Measurements from ENCODE around the gene GBA2. TPM values are rescaled to one million over a fixed set of nuclear protein-coding genes. Genes with fewer than 3 reads are reported as not detected.
A peak's percentile ranks its signal among the peaks of the same experiment; 100 is the strongest.

Gene GBA2
- total RNA-seq, 2 experiments from 2014 or later, result 19.6 to 23.7 TPM

DNA sequence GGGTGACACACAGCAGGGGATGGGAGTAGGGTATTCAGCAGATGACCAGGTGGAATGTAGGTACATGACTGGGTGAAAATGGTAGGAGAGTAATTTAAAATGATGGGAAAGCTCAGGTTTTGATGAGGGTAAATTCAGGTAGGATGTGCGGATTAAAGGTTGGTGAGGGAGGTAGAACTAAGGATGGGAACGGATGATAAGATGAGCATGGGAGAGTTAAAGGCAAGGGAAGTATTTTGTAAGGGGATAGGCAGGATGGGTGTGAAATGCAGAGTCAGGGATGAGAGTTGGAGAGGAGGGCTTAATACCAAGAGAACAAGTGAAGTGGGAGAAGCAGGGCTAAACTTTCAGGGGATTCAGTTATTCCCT lies 18.6 kb downstream of the GBA2 start:
- Mint-ChIP-seq H3K27me3 (no peaks in the 10 kb centered on the region), H3K27ac (peak overlapping the region; percentile 55), H3K4me3 (no peak overlapping the region), H3K4me1 (peaks cover 23% of the 10 kb centered on the region), H3K36me3 (ENCODE audit: low read depth) (peaks cover 18% of the 10 kb centered on the region), H3K9me3 (ENCODE audit: low read depth) (no peaks in the 10 kb centered on the region)
- intact Hi-C loops (cut with DNase I, micrococcal nuclease), result loop anchor here (5.0 to 10.0 kb wide), 6 partner anchors 113 to 1273 kb away; partner anchors contain the start of genes CD72 (in 1 of the 2), DNAI1 (in 1 of the 2), FAM219A (in 1 of the 2) and GNE (in 1 of the 2)
- DNase-seq (no peak), ATAC-seq (no peak)
- ChIA-PET POLR2A (interaction anchor here (1.1 kb wide), 1 partner anchor 18 kb away, joined by 3 read pairs; no protein-coding TSS in a partner anchor), CTCF (interaction anchor here (0.5 to 8.4 kb wide), 17 partner anchors 8 to 716 kb away, joined by 3 to 68 read pairs (median 4); partner anchors contain the start of genes CCDC107, GBA2, RGP1 and RMRP)

DNA sequence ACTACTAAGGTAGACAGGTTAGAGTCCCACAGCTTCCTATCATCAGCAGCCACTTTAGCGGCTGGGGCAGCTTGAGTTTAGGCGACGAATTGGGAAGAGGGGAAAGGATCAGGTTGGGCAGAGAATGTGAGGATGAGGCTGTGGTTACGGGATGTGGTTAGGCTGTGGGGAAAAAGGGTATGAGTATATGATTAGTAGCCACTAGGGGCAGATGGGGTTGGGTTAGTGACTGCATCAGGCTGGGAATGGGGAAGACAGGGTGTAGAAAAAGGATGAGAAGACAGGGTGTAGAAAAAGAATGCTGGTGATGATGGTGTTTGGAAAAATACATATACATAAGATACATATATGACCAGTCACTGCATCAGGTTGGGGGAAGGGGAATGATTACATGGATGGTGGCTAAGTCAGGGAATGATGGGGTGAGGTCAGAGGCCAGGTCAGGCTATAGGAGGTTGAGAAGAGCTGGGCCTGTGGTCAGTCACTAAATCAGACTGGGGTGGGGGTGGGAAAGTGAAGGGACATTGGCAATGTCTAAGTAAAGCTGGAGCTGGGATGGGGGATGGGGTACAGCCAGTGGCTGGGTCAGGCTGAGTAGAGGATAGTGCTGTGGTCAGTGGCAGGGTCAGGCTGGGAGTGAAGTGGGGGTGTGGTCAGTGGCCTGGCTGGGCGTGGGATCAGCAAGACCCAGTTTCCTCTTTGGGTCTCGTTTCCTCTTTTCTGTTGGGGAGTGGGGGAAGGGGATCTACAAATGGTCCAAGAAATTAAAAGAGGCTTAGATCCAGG lies 19.1 kb downstream of the GBA2 start:
- intact Hi-C loops (cut with DNase I, micrococcal nuclease), result loop anchor here (5.0 to 10.0 kb wide), 6 partner anchors 113 to 1273 kb away; partner anchors contain the start of genes CD72 (in 1 of the 2), DNAI1 (in 1 of the 2), FAM219A (in 1 of the 2) and GNE (in 1 of the 2)
- POLR2A ChIA-PET, result interaction anchor here (1.1 kb wide), 1 partner anchor 19 kb away, joined by 3 read pairs; no protein-coding TSS in a partner anchor
- DNase-seq (peak; percentile 62), ATAC-seq (no peak)
- Mint-ChIP-seq H3K27me3 (no peaks in the 10 kb centered on the region), H3K4me3 (no peak overlapping the region), H3K36me3 (ENCODE audit: low read depth) (peaks cover 20% of the 10 kb centered on the region), H3K27ac (peak overlapping the region; percentile 55), H3K9me3 (ENCODE audit: low read depth) (no peaks in the 10 kb centered on the region), H3K4me1 (peaks cover 23% of the 10 kb centered on the region)
- CTCF ChIA-PET, result interaction anchor here (0.5 to 8.4 kb wide), 14 partner anchors 9 to 717 kb away, joined by 3 to 68 read pairs (median 5); partner anchors contain the start of genes CCDC107, GBA2, RGP1 and RMRP

DNA sequence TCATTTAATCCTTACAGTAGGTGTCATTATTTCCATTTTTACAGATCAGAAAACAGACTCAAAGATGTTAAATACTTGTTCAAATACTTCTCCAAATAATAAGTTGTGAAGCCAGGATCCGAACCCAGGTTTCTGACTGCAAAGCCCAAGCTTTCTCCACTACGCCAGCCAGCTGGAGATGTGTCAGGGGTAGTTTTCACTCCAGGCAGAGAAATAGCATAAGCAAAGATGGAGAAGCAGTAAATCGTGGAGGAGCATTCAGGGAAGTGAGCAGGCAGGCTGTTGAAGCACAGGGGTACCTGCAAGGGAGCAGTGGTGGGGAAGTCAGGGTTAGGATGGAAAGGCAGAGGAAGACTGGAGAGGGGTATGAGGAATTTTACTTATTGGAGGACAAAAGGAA lies 19.9 kb downstream of the GBA2 start:
- ATAC-seq (no peak), DNase-seq (peak; percentile 20)
- no peaks in the 10 kb centered on the region for H3K27me3 Mint-ChIP-seq
- no peak overlapping the region for H3K4me3 Mint-ChIP-seq
- intact Hi-C loops (cut with DNase I, micrococcal nuclease), result no loop called here
- peaks cover 22% of the 10 kb centered on the region for H3K36me3 Mint-ChIP-seq (ENCODE audit: low read depth)
- POLR2A ChIA-PET, result no interaction called here
- H3K9me3 Mint-ChIP-seq (ENCODE audit: low read depth), result no peaks in the 10 kb centered on the region
- peaks cover 19% of the 10 kb centered on the region for H3K4me1 Mint-ChIP-seq
- H3K27ac Mint-ChIP-seq, result no peak overlapping the region
- CTCF ChIA-PET, result interaction anchor here (0.7 to 8.4 kb wide), 14 partner anchors 9 to 193 kb away, joined by 3 to 68 read pairs (median 5); partner anchors contain the start of genes GBA2 and RGP1

DNA sequence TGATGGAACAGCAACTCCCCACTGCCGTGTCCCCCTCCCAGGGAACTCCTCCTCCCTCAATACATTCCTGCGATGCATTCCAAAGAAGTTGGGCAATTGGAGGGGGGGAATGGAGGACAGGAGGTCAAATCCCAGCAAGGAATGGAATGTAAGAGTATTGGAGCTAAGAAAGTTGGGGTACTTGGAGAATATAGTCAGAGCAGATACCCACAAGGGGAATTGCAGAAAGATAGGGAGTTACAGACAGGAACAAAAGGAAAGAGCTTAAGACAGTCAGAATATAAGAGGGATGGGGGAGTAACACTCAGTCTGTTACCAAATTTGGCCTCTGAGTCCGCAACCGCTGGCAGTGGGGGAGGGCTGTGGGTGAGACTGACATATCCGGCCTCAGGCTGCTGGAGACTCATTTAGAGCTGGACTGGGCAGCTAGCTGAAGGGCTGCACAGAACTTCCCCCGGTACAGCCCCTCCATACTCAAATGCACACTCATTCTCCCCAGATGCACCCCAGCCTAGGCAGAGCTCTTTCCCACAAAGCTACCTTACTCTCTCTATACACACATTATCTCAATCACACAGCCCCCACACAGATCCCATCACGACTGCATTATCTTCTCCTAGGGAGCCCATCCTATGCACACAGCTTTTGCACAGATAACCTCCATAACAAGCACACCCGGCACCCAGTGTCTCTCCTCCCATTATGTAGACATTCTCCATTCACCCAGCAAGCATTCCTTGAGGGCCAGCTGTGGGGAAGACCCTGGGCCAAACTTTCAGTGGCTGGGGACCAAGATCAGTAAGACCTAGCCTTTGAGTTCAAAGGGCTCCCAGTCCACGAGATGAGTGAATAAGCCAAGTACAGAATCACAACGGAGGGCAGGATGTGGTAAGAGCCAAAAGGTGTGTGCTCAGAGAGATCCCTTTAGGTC lies 20.7 kb downstream of the GBA2 start:
- ATAC-seq, result peak; percentile 7

DNA sequence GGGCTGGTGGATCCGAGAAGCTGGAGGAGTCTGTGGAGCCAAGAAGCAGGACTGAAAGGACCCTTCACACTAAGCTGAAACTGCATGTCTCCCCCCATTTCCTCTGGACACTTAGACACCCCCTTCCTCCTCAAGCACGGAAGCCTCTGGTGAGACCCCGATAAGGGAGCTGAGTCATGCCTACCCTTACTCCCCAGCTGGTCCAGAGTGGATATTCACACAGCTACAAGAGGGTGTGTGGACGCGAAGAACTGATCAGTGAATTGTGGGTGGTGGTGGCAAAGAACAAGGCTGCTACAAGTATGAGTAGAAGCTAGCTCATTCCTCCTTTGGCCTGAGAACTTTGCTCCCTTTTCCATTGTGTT lies 21.4 kb downstream of the GBA2 start:
- intact Hi-C loops (cut with DNase I, micrococcal nuclease), result no loop called here
- POLR2A ChIA-PET, result no interaction called here
- Mint-ChIP-seq H3K4me1 (peaks cover 7% of the 10 kb centered on the region), H3K27me3 (no peaks in the 10 kb centered on the region), H3K9me3 (ENCODE audit: low read depth) (no peaks in the 10 kb centered on the region), H3K27ac (no peak overlapping the region), H3K4me3 (no peak overlapping the region), H3K36me3 (ENCODE audit: low read depth) (peaks cover 22% of the 10 kb centered on the region)
- DNase-seq (no peak), ATAC-seq (no peak)
- CTCF ChIA-PET, result interaction anchor here (0.6 to 8.4 kb wide), 17 partner anchors 9 to 462 kb away, joined by 3 to 68 read pairs (median 4); partner anchors contain the start of genes ARHGEF39, CCDC107, GBA2 and RGP1

More for the DNA sequence above, 20.7 kb downstream of the GBA2 start:
- H3K4me1 Mint-ChIP-seq, result peaks cover 11% of the 10 kb centered on the region
- peaks cover 22% of the 10 kb centered on the region for H3K36me3 Mint-ChIP-seq (ENCODE audit: low read depth)
- H3K4me3 Mint-ChIP-seq, result no peak overlapping the region
- POLR2A ChIA-PET, result no interaction called here
- no peak overlapping the region for H3K27ac Mint-ChIP-seq
- DNase-seq, result peak; percentile 75
- CTCF ChIA-PET, result interaction anchor here (0.6 to 8.4 kb wide), 23 partner anchors 9 to 193 kb away, joined by 3 to 68 read pairs (median 4); partner anchors contain the start of genes ARHGEF39, CCDC107, GBA2 and RGP1
- intact Hi-C loops (cut with DNase I, micrococcal nuclease), result no loop called here
- no peaks in the 10 kb centered on the region for H3K27me3 Mint-ChIP-seq
- H3K9me3 Mint-ChIP-seq (ENCODE audit: low read depth), result no peaks in the 10 kb centered on the region

DNA sequence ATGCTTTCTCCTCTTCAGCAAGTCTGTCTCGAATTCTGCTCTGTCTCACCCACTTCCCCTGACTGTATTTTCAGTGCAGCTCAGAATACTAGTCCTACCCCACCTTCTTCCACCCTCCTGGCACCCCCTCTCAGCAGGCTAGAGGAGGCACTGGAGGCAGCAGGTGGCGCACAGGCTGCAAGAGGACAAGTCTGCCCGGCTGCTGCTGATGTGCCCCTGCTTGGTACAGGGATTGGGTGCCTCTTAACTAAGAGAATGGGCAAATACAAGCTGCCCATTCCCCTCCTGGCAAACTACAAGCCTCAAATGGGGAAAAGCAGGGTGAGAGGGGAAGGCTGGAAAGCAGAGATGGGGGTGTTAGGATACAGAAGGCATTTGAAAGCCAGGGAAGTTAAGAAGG lies 22.1 kb downstream of the GBA2 start:
- peak; percentile 37 for ATAC-seq
- Mint-ChIP-seq H3K36me3 (ENCODE audit: low read depth) (peaks cover 27% of the 10 kb centered on the region), H3K27ac (peak overlapping the region; percentile 49), H3K27me3 (no peaks in the 10 kb centered on the region), H3K4me3 (no peak overlapping the region), H3K9me3 (ENCODE audit: low read depth) (no peaks in the 10 kb centered on the region), H3K4me1 (peaks cover 7% of the 10 kb centered on the region)
- intact Hi-C loops (cut with DNase I, micrococcal nuclease), result no loop called here
- POLR2A ChIA-PET, result no interaction called here
- DNase-seq, result peak; percentile 61
- CTCF ChIA-PET, result interaction anchor here (0.5 to 8.4 kb wide), 14 partner anchors 9 to 463 kb away, joined by 3 to 68 read pairs (median 4); partner anchors contain the start of genes ARHGEF39 and TMEM8B

DNA sequence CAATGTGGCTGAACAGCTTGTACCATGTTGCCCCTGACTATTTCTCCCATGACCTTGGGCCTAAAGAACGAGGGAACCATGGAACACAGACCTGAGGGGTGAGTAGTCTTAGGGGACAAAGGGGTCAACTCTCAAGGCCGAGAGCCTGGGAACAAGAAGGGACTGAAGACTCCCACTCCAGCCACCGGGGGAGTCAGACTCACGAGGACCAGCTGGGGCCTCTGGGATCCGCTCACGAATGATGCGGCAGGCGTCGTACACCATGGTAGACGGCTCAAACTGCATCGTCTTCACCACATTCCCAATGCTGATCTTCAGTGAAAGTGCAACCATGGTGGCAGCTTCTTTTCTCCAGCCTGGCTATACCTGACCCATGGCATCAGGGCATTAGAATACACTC lies 23.7 kb downstream of the GBA2 start:
- Mint-ChIP-seq H3K9me3 (ENCODE audit: low read depth) (no peaks in the 10 kb centered on the region), H3K27me3 (no peaks in the 10 kb centered on the region), H3K27ac (no peak overlapping the region), H3K36me3 (ENCODE audit: low read depth) (peaks cover 36% of the 10 kb centered on the region), H3K4me1 (peaks cover 2% of the 10 kb centered on the region), H3K4me3 (no peak overlapping the region)
- DNase-seq (no peak), ATAC-seq (no peak)
- intact Hi-C loops (cut with DNase I, micrococcal nuclease), result no loop called here
- POLR2A ChIA-PET, result no interaction called here
- CTCF ChIA-PET, result interaction anchor here (0.6 to 8.4 kb wide), 5 partner anchors 12 to 61 kb away, joined by 3 to 68 read pairs (median 6); partner anchors contain the start of gene ARHGEF39

DNA sequence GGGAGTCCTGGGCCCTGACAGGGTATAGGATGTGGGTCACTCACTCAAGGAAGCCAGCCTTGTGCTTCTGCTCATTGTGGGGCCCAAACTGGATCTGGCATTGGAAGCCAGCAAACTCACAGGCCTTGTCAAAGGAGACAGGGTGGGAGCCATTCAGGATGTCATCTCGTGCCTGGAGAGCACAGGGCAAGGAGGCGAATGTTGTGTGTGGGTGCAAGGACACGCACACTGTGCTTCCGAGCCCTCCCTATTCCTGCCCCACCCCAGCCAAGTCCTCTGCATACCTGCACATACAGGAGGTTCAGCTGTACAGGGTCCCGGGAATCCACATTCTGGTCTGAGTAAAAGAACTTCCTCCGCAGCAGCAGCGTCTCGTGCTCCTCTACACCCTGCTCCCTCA lies 25.1 kb downstream of the GBA2 start:
- ChIA-PET CTCF (interaction anchor here (0.6 to 1.0 kb wide), 3 partner anchors 27 to 62 kb away, joined by 3 to 6 read pairs (median 3); no protein-coding TSS in a partner anchor), POLR2A (no interaction called here)
- ATAC-seq (no peak), DNase-seq (no peak)
- no peak overlapping the region for H3K4me3 Mint-ChIP-seq
- H3K4me1 Mint-ChIP-seq, result peaks cover 2% of the 10 kb centered on the region
- no peaks in the 10 kb centered on the region for H3K9me3 Mint-ChIP-seq (ENCODE audit: low read depth)
- H3K27me3 Mint-ChIP-seq, result no peaks in the 10 kb centered on the region
- peaks cover 51% of the 10 kb centered on the region for H3K36me3 Mint-ChIP-seq (ENCODE audit: low read depth)
- peak overlapping the region; percentile 7 for H3K27ac Mint-ChIP-seq
- intact Hi-C loops (cut with DNase I, micrococcal nuclease), result no loop called here

DNA sequence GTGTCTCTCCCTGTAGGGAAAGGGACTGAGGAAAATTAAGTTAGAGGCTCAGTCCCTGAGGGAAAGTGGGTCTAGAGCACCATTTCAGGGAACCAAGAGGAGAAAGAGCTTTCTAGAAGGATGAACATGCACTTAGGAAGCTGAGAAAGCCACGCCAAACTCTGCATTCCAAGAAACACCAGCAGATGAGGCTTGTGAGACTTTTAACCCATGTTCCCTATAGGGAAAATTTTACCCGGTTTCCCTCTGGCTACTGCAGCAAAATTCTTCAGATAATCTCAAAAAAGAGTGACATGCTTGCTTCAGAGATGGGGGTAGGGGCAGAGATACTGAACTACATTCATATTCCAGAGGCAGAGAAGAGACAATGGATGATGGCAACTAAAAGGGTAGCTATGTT lies 25.6 kb downstream of the GBA2 start:
- ChIA-PET CTCF (interaction anchor here (1.0 kb wide), 1 partner anchor 28 kb away, joined by 6 read pairs; no protein-coding TSS in a partner anchor), POLR2A (no interaction called here)
- peaks cover 2% of the 10 kb centered on the region for H3K4me1 Mint-ChIP-seq
- DNase-seq (no peak), ATAC-seq (no peak)
- no peaks in the 10 kb centered on the region for H3K9me3 Mint-ChIP-seq (ENCODE audit: low read depth)
- peak overlapping the region; percentile 45 for H3K27ac Mint-ChIP-seq
- no peak overlapping the region for H3K4me3 Mint-ChIP-seq
- no peaks in the 10 kb centered on the region for H3K27me3 Mint-ChIP-seq
- intact Hi-C loops (cut with DNase I, micrococcal nuclease), result no loop called here
- peaks cover 53% of the 10 kb centered on the region for H3K36me3 Mint-ChIP-seq (ENCODE audit: low read depth)

DNA sequence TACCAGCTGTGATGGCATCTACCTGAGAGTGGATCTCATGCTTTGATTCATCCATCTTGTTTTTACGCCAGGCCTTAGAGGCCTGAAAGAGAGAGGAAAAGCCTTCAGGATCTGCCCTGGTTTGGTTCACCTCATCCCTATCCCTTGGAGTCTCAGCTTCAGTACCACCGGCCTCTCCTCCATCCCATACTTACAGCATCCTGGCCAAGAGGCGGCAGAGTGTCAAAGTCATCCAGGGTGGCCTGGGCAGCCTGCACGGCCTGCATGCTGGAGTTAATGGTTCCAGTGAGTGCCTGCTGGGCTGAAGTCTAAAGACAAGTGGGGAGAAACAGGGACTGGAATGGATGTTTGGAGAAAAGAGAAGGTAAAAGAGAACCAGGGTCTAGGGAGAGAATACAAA lies 29.5 kb downstream of the GBA2 start:
- no peak for ATAC-seq
- H3K36me3 Mint-ChIP-seq (ENCODE audit: low read depth), result peaks cover 66% of the 10 kb centered on the region
- POLR2A ChIA-PET, result no interaction called here

More for the DNA sequence above, 29.5 kb downstream of the GBA2 start:
- no peaks in the 10 kb centered on the region for H3K4me1 Mint-ChIP-seq
- intact Hi-C loops (cut with DNase I, micrococcal nuclease), result no loop called here
- CTCF ChIA-PET, result interaction anchor here (1.0 to 1.4 kb wide), 2 partner anchors 9 to 24 kb away, joined by 4 to 5 read pairs; no protein-coding TSS in a partner anchor
- H3K27ac Mint-ChIP-seq, result no peak overlapping the region
- no peaks in the 10 kb centered on the region for H3K9me3 Mint-ChIP-seq (ENCODE audit: low read depth)
- H3K4me3 Mint-ChIP-seq, result no peak overlapping the region
- no peak for DNase-seq
- H3K27me3 Mint-ChIP-seq, result no peaks in the 10 kb centered on the region
